HTR-8/SVneo (cell line): ENCODE results near the gene GOLGA8A.
"Not testable (repeated sequence)": the region's sequence is repeated elsewhere in the genome, so short reads cannot be mapped to it uniquely, and the experiment has no call there.

Experiments
- DNase-seq: peaks from one replicate; pipeline ENCODE4 v3.0.0; 2011; ENCODE audit warnings: low spot score, mixed read lengths; ENCODE audit not compliant: insufficient read length
- FAIRE-seq: peaks from 2 replicates; lab custom pipeline; 2011; peaks lifted over from hg19 to GRCh38; lab: Jason Lieb, UNC

Gene GOLGA8A

DNA sequence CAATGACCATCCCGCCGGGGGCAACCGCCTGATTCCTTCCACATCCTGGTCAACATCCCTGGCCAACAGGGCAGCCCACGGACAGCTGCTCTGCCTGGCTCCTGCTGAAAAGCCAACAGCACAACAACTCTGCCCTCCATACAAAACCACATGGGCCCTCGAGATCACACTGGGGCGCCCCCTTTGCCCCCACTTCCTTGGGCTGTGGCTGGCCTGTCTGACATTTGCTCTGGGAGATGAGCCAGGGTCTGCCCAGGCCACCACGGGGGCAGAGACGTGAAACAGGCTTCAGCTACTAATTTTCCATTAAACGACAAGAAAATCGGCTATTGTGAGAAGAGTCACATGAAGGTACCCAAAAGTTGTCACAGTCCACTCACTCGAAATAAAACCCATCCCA lies 16.7 kb downstream of the GOLGA8A start:
- not testable (repeated sequence) for DNase-seq, FAIRE-seq

DNA sequence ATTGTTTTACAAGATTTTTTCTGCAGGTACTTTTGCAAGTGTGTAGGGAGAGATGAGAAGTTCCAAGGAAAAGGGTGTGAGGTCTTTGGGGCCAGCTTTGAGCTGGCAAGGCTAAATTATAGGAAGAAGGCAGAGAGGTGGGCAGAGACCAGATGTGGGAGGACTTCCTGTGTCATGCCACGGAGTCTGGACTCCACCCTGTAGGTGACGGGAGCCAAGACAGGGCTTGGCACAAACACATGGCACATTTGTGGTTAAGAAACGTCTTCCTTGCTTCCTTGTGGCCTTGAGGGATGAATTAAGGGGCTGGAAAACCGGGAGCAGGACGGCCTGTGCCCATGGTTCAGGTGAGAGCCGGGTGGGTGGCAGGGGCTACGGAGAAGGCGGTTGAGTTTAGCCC lies 19.2 kb downstream of the GOLGA8A start:
- not testable (repeated sequence) for FAIRE-seq, DNase-seq

DNA sequence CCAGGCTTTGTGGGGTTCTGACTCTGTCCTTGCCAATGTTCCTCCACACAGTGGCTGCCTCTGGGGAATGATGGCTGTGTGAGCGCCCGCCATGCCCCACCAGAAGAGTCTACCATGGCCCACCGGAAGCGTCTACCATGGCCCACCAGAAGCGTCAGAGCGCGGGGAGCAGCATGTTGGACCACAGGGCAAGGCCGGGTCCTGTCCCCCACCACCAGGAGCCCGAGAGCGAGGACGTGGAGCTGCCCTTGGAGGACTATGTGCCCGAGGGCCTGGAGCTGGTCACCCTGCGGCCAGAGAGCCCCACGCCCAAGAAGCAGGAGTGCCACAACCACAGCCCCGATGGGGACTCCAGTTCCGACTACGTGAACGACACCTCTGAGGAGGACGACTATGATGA lies 28.1 kb downstream of the GOLGA8A start:
- DNase-seq, FAIRE-seq: not testable (repeated sequence)

DNA sequence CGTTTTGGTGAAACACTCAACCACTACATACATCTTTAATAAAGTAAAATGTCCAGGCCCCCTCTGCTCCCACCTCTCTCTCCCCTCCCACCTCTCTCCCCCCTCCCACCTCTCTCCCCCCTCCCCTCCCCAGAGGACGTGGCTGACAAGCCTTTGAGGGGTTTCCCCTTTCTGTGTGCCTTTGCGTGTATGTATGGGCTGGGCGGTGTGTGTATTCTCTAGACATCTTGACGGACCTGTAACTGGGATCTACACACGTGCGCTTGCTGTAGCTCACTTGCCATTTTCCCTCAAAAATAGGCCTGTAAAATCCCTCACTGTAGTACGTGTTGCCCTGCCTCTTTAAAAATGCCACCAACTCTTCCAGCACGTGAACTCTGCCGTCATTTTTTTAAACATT lies 28.6 kb downstream of the GOLGA8A start:
- not testable (repeated sequence) for DNase-seq, FAIRE-seq

DNA sequence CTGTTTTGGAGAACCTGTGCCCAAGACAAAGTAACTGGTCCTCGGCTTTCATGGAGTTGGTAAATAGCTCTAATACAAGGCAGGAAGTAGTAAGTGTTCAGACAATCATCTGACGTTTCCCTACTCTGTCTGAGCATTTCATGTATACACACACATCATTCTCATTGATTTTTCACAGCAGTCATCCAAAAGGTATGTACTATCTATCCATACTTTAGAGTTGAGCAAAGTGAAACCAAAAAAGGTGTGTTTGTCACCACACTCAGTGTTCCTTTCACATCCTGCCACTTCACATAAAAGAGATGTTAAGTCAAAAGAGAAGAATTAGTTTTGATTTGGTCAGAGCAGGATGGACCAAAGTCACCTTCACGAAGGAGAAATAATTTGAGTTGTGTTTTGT lies 33.7 kb downstream of the GOLGA8A start:
- not testable (repeated sequence) for DNase-seq, FAIRE-seq

DNA sequence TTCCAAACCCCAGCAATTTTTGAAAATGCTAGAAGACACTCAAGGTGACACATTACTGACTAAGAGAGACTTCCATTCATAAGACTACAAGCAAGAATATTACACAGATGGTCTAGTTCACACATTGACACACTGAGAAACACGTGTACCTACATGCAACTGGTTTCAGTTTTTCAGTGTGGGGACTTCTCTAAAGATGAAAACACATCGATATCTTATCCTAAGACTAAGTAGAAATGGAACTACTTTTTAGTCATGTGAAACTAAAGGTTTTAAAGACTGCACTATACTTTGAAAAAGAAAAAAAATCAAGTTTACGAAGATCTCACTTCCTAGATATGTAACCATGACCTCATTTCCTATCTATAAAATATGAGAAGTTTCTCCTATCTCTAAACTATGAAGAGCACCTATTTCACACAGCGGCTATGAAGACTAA lies 34.4 kb downstream of the GOLGA8A start:
- DNase-seq, FAIRE-seq: not testable (repeated sequence)

DNA sequence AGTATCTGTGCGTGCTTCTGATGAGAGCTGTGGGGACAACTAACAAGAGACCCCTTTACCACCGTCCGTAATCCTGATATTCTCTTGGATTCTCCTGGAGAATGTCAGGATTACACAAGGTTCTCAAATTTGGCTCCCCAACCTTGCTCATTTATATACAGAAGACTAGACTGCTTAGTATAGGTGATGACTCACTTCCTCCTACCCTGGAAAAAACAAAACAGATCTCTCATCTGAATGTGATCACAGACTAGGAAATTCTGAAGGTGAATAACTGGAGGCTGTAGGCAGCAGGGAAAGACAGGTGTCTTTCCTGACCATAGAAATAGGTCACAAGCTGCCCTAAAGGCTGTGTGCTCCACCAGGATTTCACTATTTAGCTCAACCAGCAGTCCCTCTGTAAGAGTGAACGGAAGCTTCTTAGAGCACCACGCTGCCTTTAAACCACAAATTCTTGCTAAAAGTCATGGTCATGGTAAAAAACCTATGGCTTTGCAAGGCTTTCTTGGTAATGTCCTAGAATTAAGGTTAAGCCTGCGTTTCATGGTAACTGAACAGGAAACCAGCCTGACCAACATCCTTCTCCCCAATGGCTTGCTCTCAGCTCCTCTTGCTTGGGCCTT lies 39.9 kb downstream of the GOLGA8A start:
- not testable (repeated sequence) for FAIRE-seq, DNase-seq

DNA sequence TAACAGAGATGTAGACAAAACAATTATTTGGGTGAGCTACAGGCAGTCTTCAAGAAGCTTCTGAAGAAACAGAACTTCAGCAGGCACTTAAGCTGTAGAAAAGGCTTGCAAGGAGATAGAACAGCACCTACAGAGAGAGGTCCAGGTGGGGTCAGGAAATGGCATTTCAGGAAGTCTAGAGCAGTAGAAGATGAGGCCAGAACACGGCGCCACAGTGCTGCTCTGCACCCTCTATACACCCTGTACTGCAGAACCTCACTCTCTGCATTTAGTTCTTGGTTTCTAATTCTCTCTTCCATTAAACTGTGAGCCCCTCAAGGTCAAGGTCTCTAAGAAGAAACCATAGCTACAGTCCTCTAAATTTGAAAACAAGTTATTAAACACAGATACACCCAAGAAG lies 44.6 kb downstream of the GOLGA8A start:
- DNase-seq, FAIRE-seq: not testable (repeated sequence)

DNA sequence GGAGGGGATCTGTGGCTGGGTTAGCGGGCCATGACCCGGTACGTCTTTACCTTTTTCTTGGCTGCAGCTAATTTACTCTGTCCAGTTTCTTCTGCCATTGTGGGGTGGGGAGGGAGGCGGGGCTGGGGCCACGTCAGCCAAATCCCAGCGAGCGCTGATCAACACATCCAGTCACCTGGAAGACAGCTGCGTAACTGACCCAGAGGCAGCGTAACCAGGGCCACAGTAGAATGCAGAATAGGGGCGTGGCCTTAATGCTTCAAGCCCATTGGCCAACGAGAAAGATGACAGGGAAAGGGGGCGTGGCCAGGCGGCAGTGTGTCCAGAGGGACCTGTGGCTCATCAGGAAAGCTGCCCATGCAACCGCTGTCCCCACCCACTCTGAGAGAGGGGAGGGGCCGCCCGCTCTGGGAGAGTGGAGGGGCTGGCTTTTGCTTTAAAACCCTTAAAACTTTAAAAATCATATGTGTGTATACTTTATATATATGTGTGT lies 48.0 kb downstream of the GOLGA8A start:
- DNase-seq, FAIRE-seq: not testable (repeated sequence)
